GM11168 (cell line): ENCODE data around the gene SOBP.

Experiments used
- in situ Hi-C: fragments of 300-500 bp; cut with MboI; formaldehyde crosslinking; loops from one replicate; pipeline ENCODE4 v1.12.0; 2022; ENCODE audit warnings: low sequenced_read_pairs; ENCODE audit not compliant: unreplicated experiment

The SOBP gene

GRCh38 chr6:107652526-107653182 lies 162.7 kb downstream of the SOBP start:
- in situ Hi-C loops, result no loop called here

GRCh38 chr6:107653183-107653580 lies 163.3 kb downstream of the SOBP start:
- in situ Hi-C loops, result no loop called here

- in situ Hi-C loops, result no loop called here
These were observed 164.0 kb downstream of the SOBP start for GRCh38 chr6:107653861-107654394.

GRCh38 chr6:107654764-107655163 lies 164.8 kb downstream of the SOBP start:
- in situ Hi-C loops, result no loop called here

- in situ Hi-C loops, result no loop called here
These were observed 165.3 kb downstream of the SOBP start for GRCh38 chr6:107655245-107655644.

- in situ Hi-C loops, result no loop called here
These were observed 165.9 kb downstream of the SOBP start for GRCh38 chr6:107655864-107656263.

- in situ Hi-C loops, result no loop called here
These were observed 166.5 kb downstream of the SOBP start for GRCh38 chr6:107656401-107656800.

- in situ Hi-C loops, result no loop called here
These were observed 167.0 kb downstream of the SOBP start for GRCh38 chr6:107656883-107657282.

- in situ Hi-C loops, result no loop called here
These were observed 167.4 kb downstream of the SOBP start for GRCh38 chr6:107657373-107657754.

GRCh38 chr6:107657755-107658461 lies 168.0 kb downstream of the SOBP start:
- in situ Hi-C loops, result no loop called here

GRCh38 chr6:107658920-107659865 lies 169.3 kb downstream of the SOBP start:
- in situ Hi-C loops, result no loop called here

- in situ Hi-C loops, result no loop called here
These were observed 170.9 kb downstream of the SOBP start for GRCh38 chr6:107660839-107661238.

GRCh38 chr6:107661291-107661690 lies 171.4 kb downstream of the SOBP start:
- in situ Hi-C loops, result no loop called here

- in situ Hi-C loops, result no loop called here
These were observed 172.4 kb downstream of the SOBP start for GRCh38 chr6:107662333-107662732.

- in situ Hi-C loops, result no loop called here
These were observed 173.4 kb downstream of the SOBP start for GRCh38 chr6:107663308-107663707.

- in situ Hi-C loops, result no loop called here
These were observed 175.5 kb downstream of the SOBP start for GRCh38 chr6:107665382-107665781.

GRCh38 chr6:107666084-107666980 lies 176.4 kb downstream of the SOBP start:
- in situ Hi-C loops, result no loop called here

GRCh38 chr6:107666981-107667601 lies 177.2 kb downstream of the SOBP start:
- in situ Hi-C loops, result no loop called here

GRCh38 chr6:107667790-107668189 lies 177.9 kb downstream of the SOBP start:
- in situ Hi-C loops, result no loop called here
